ENCODE data around the gene SCARF2.
"Not testable (repeated sequence)": the region's sequence is repeated elsewhere in the genome, so short reads cannot be mapped to it uniquely, and the experiment has no call there.

SCARF2 gene

GRCh38 chr22:20390394-20390907 is 47.2 kb downstream of the SCARF2 start:
- TF ChIP-seq TAF1 (IDR thresholded peaks at IDR 0.05; ENCODE audit: borderline replicate concordance, low read depth, low read length) (no peak), POLR2AphosphoS5 (IDR thresholded peaks at IDR 0.05; ENCODE audit: low read depth, low read length) (no peak), POLR2A (IDR thresholded peaks at IDR 0.05; ENCODE audit: low read depth, low read length) (no peak)
- no peak for FAIRE-seq
- no peak for DNase-seq (ENCODE audit: insufficient read length)

- DNase-seq (ENCODE audit: insufficient read length), result no peak
- FAIRE-seq, result no peak
- TF ChIP-seq POLR2A (IDR thresholded peaks at IDR 0.05; ENCODE audit: low read depth, low read length) (no peak), TAF1 (IDR thresholded peaks at IDR 0.05; ENCODE audit: borderline replicate concordance, low read depth, low read length) (no peak), POLR2AphosphoS5 (IDR thresholded peaks at IDR 0.05; ENCODE audit: low read depth, low read length) (no peak)
Measured at GRCh38 chr22:20389288-20389687, 48.3 kb downstream of the SCARF2 start.

GRCh38 chr22:20388200-20388599 is 49.4 kb downstream of the SCARF2 start:
- FAIRE-seq, result no peak
- no peak for DNase-seq (ENCODE audit: insufficient read length)
- no peak for TF ChIP-seq TAF1 (IDR thresholded peaks at IDR 0.05; ENCODE audit: borderline replicate concordance, low read depth, low read length)
- no peak for TF ChIP-seq POLR2A (IDR thresholded peaks at IDR 0.05; ENCODE audit: low read depth, low read length)
- TF ChIP-seq POLR2AphosphoS5 (IDR thresholded peaks at IDR 0.05; ENCODE audit: low read depth, low read length), result no peak

- no peak for DNase-seq (ENCODE audit: insufficient read length)
- TF ChIP-seq POLR2A (IDR thresholded peaks at IDR 0.05; ENCODE audit: low read depth, low read length) (no peak), POLR2AphosphoS5 (IDR thresholded peaks at IDR 0.05; ENCODE audit: low read depth, low read length) (no peak), TAF1 (IDR thresholded peaks at IDR 0.05; ENCODE audit: borderline replicate concordance, low read depth, low read length) (no peak)
- no peak for FAIRE-seq
Measured at GRCh38 chr22:20386972-20387371, 50.7 kb downstream of the SCARF2 start.

- no peak for TF ChIP-seq TAF1 (IDR thresholded peaks at IDR 0.05; ENCODE audit: borderline replicate concordance, low read depth, low read length)
- DNase-seq (ENCODE audit: insufficient read length) (no peak), FAIRE-seq (no peak)
Measured at GRCh38 chr22:20386336-20386735, 51.3 kb downstream of the SCARF2 start.

GRCh38 chr22:20384865-20385264 is 52.8 kb downstream of the SCARF2 start:
- no peak for DNase-seq (ENCODE audit: insufficient read length)
- FAIRE-seq, result no peak
- TF ChIP-seq POLR2AphosphoS5 (IDR thresholded peaks at IDR 0.05; ENCODE audit: low read depth, low read length), result no peak
- TF ChIP-seq POLR2A (IDR thresholded peaks at IDR 0.05; ENCODE audit: low read depth, low read length), result no peak
- no peak for TF ChIP-seq TAF1 (IDR thresholded peaks at IDR 0.05; ENCODE audit: borderline replicate concordance, low read depth, low read length)

GRCh38 chr22:20384171-20384570 is 53.5 kb downstream of the SCARF2 start:
- FAIRE-seq, result no peak
- no peak for DNase-seq (ENCODE audit: insufficient read length)
- TF ChIP-seq POLR2A (IDR thresholded peaks at IDR 0.05; ENCODE audit: low read depth, low read length) (no peak), TAF1 (IDR thresholded peaks at IDR 0.05; ENCODE audit: borderline replicate concordance, low read depth, low read length) (no peak), POLR2AphosphoS5 (IDR thresholded peaks at IDR 0.05; ENCODE audit: low read depth, low read length) (no peak)

- FAIRE-seq, result peak; percentile 14
- TF ChIP-seq POLR2A (IDR thresholded peaks at IDR 0.05; ENCODE audit: low read depth, low read length) (no peak), POLR2AphosphoS5 (IDR thresholded peaks at IDR 0.05; ENCODE audit: low read depth, low read length) (no peak), TAF1 (IDR thresholded peaks at IDR 0.05; ENCODE audit: borderline replicate concordance, low read depth, low read length) (no peak)
- no peak for DNase-seq (ENCODE audit: insufficient read length)
Measured at GRCh38 chr22:20383538-20383937, 54.1 kb downstream of the SCARF2 start.

- DNase-seq (ENCODE audit: insufficient read length) (no peak), FAIRE-seq (no peak)
- TF ChIP-seq POLR2A (IDR thresholded peaks at IDR 0.05; ENCODE audit: low read depth, low read length) (no peak), TAF1 (IDR thresholded peaks at IDR 0.05; ENCODE audit: borderline replicate concordance, low read depth, low read length) (no peak), POLR2AphosphoS5 (IDR thresholded peaks at IDR 0.05; ENCODE audit: low read depth, low read length) (no peak)
Measured at GRCh38 chr22:20380486-20380885, 57.1 kb downstream of the SCARF2 start.

- DNase-seq (ENCODE audit: insufficient read length); FAIRE-seq: not testable (repeated sequence)
Measured at GRCh38 chr22:20378684-20379083, 58.9 kb downstream of the SCARF2 start.

- DNase-seq (ENCODE audit: insufficient read length) (no peak), FAIRE-seq (no peak)
- TF ChIP-seq TAF1 (IDR thresholded peaks at IDR 0.05; ENCODE audit: borderline replicate concordance, low read depth, low read length) (no peak), POLR2A (IDR thresholded peaks at IDR 0.05; ENCODE audit: low read depth, low read length) (no peak), POLR2AphosphoS5 (IDR thresholded peaks at IDR 0.05; ENCODE audit: low read depth, low read length) (no peak)
Measured at GRCh38 chr22:20378110-20378509, 59.5 kb downstream of the SCARF2 start.

- DNase-seq (ENCODE audit: insufficient read length); FAIRE-seq: not testable (repeated sequence)
Measured at GRCh38 chr22:20376983-20377382, 60.6 kb downstream of the SCARF2 start.

GRCh38 chr22:20376281-20376680 is 61.3 kb downstream of the SCARF2 start:
- not testable (repeated sequence) for DNase-seq (ENCODE audit: insufficient read length); FAIRE-seq
